HepG2 (cell line): Measurements from ENCODE around the gene PLVAP. TPM values are rescaled to one million over a fixed set of nuclear protein-coding genes. Genes with fewer than 3 reads are reported as not detected.
A peak's percentile ranks its signal among the peaks of the same experiment; 100 is the strongest.

ENCODE experiments used
- BRD4 ChIP-seq: sonication (generic); formaldehyde crosslinking; IDR thresholded peaks from 2 replicates; pipeline ENCODE4 v1.4.0; 2020; ENCODE audit warnings: missing genetic modification reagents
- HIVEP1 ChIP-seq: sonication (generic); formaldehyde crosslinking; IDR thresholded peaks from 2 replicates; pipeline ENCODE4 v1.4.0; 2020; ENCODE audit warnings: mild to moderate bottlenecking, missing genetic modification reagents
- MATR3 ChIP-seq: sonication (generic); formaldehyde crosslinking; IDR thresholded peaks from 2 replicates; pipeline ENCODE4 v1.4.0; 2020; ENCODE audit warnings: missing genetic modification reagents
- MBNL3 ChIP-seq: fragments of 250-450 bp; sonication (Bioruptor Pico); conservative IDR thresholded peaks from 2 replicates; pipeline ENCODE4 v1.8.0; 2022; ENCODE audit warnings: mild to moderate bottlenecking, inconsistent platforms
- MIER3 ChIP-seq: IDR thresholded peaks from 2 replicates; pipeline ENCODE4 v1.6.1; 2016; ENCODE audit warnings: missing compliant biosample characterization, borderline replicate concordance
- PBX2 ChIP-seq: IDR thresholded peaks from 2 replicates; pipeline ENCODE4 v1.6.1; 2016; ENCODE audit warnings: control low read depth
- POGZ ChIP-seq: sonication (generic); formaldehyde crosslinking; IDR thresholded peaks from 2 replicates; pipeline ENCODE4 v1.4.0; 2020; ENCODE audit warnings: mild to moderate bottlenecking, missing genetic modification reagents
- POLR2A ChIP-seq, 2 experiments: IDR thresholded peaks; 2 replicates each; pipeline ENCODE4 v1.6.1; 2011; ENCODE audit warnings: low read depth in 2 of 2, low read length in 2 of 2, mild to moderate bottlenecking in 1 of 2, moderate library complexity in 1 of 2; ENCODE audit not compliant: insufficient read depth in 1 of 2
- RXRB ChIP-seq: IDR thresholded peaks from 2 replicates; pipeline ENCODE4 v1.6.1; 2016; ENCODE audit warnings: borderline replicate concordance, missing genetic modification reagents, missing compliant biosample characterization
- STAT5B ChIP-seq: sonication (generic); formaldehyde crosslinking; IDR thresholded peaks from 2 replicates; pipeline ENCODE4 v1.4.0; 2020; ENCODE audit warnings: missing genetic modification reagents
- TCF7 ChIP-seq: sonication (generic); IDR thresholded peaks from 2 replicates; pipeline ENCODE4 v1.6.1; 2016; ENCODE audit warnings: antibody characterized with exemption, low read depth
- USF2 ChIP-seq, 2 experiments: sonication (generic) in 1 of 2; formaldehyde crosslinking in 1 of 2; IDR thresholded peaks; 2 replicates each; pipeline versions ENCODE4 v1.5.1 to v1.6.1; 2011 to 2020; ENCODE audit warnings: borderline replicate concordance in 1 of 2, low read depth in 1 of 2, low read length in 1 of 2, mild to moderate bottlenecking in 1 of 2, missing genetic modification reagents in 1 of 2, moderate library complexity in 1 of 2
- ZBTB34 ChIP-seq: sonication (generic); formaldehyde crosslinking; IDR thresholded peaks from 2 replicates; pipeline ENCODE4 v1.8.0; 2022; ENCODE audit warnings: mild to moderate bottlenecking, missing genetic modification reagents
- ZFP36 ChIP-seq: fragments of 150-350 bp; IDR thresholded peaks from 2 replicates; pipeline ENCODE4 v1.6.1; 2018; ENCODE audit warnings: borderline replicate concordance, low read length, low read depth; ENCODE audit not compliant: partially characterized antibody
- ZKSCAN5 ChIP-seq: sonication (generic); formaldehyde crosslinking; IDR thresholded peaks from 2 replicates; pipeline ENCODE4 v1.5.1; 2020; ENCODE audit warnings: mild to moderate bottlenecking, missing genetic modification reagents
- ZNF431 ChIP-seq: sonication (generic); formaldehyde crosslinking; IDR thresholded peaks from 2 replicates; pipeline ENCODE4 v1.9.0; 2022; ENCODE audit warnings: missing genetic modification reagents, low read depth, mild to moderate bottlenecking, borderline replicate concordance
- ZNF597 ChIP-seq: sonication (generic); formaldehyde crosslinking; IDR thresholded peaks from 2 replicates; pipeline ENCODE4 v1.5.0; 2020; ENCODE audit warnings: missing genetic modification reagents
- ZNF670 ChIP-seq: sonication (generic); formaldehyde crosslinking; IDR thresholded peaks from 2 replicates; pipeline ENCODE4 v1.8.0; 2022; ENCODE audit warnings: mild to moderate bottlenecking, missing genetic modification reagents, borderline replicate concordance
- ZNF691 ChIP-seq: sonication (generic); formaldehyde crosslinking; IDR thresholded peaks from 2 replicates; pipeline ENCODE4 v1.4.0; 2020; ENCODE audit warnings: missing genetic modification reagents, low read depth, mild to moderate bottlenecking, borderline replicate concordance
- ZNF850 ChIP-seq: sonication (generic); formaldehyde crosslinking; conservative IDR thresholded peaks from 2 replicates; pipeline ENCODE4 v1.9.0; 2021; ENCODE audit warnings: mild to moderate bottlenecking, missing genetic modification reagents
- ZNF878 ChIP-seq: sonication (generic); formaldehyde crosslinking; IDR thresholded peaks from 2 replicates; pipeline ENCODE4 v1.8.1; 2023; ENCODE audit warnings: mild to moderate bottlenecking, missing genetic modification reagents, moderate library complexity
- ZSCAN25 ChIP-seq: sonication (generic); formaldehyde crosslinking; IDR thresholded peaks from 2 replicates; pipeline ENCODE4 v1.8.0; 2022; ENCODE audit warnings: mild to moderate bottlenecking, missing genetic modification reagents
- polyA plus RNA-seq, 8 experiments: library from polyadenylated mRNA; depleted of rRNA in 3 of 8; stranded (reverse) in 7 of 8; unstranded in 1 of 8; fragments of >200 nt; fragmentation: Illumina TruSeq in 4 of 8; extraction: Trizol in 4 of 8; gene quantifications; 2 replicates each; pipeline versions ENCODE4 v1.2.1 to v1.2.3, GENCODE V29; 2011 to 2016; ENCODE audit warnings: low read depth in 4 of 8, missing spikeins in 1 of 8, mixed read lengths in 1 of 8; ENCODE audit not compliant: insufficient read depth in 1 of 8
- total RNA-seq, 5 experiments: library from RNA; depleted of rRNA; stranded (reverse); fragments of >200 nt; fragmentation: Illumina TruSeq; extraction: Trizol; gene quantifications; 2 replicates each; pipeline ENCODE4 v1.2.3, GENCODE V29; 2016; ENCODE audit warnings: low read depth in 1 of 5

The PLVAP gene
- total and polyA plus RNA-seq, 2 of the 13 experiments (the other 11 are each of a cell fraction or from before 2014, with no cell fraction given) = 0.26 TPM; not detected in 1

GRCh38 chr19:17390665-17391370 is 13.7 kb upstream of the PLVAP start (continued):
- no peak for TF ChIP-seq ZNF597
- TF ChIP-seq ZNF431 = no peak
- peak; percentile 62 for TF ChIP-seq POGZ
- TF ChIP-seq TCF7 = no peak
- no peak for TF ChIP-seq STAT5B (CRISPR knock-in tag)
- TF ChIP-seq HIVEP1 (CRISPR knock-in tag) = no peak
- TF ChIP-seq ZSCAN25 (CRISPR knock-in tag) = no peak
- TF ChIP-seq ZKSCAN5 (CRISPR knock-in tag) = no peak
- no peak for TF ChIP-seq RXRB (CRISPR knock-in tag)
- TF ChIP-seq POLR2A (IDR thresholded peaks at IDR 0.05; ENCODE audit: insufficient read depth in 1 of 2, low read depth in 2 of 2, low read length in 2 of 2) = no peak
- no peak for TF ChIP-seq MIER3 (CRISPR knock-in tag)
- no peak for TF ChIP-seq BRD4 (CRISPR knock-in tag)
- TF ChIP-seq ZNF670 (CRISPR knock-in tag) = no peak
- TF ChIP-seq ZBTB34 (CRISPR knock-in tag) = no peak
- no peak for TF ChIP-seq ZFP36
- no peak for TF ChIP-seq PBX2
- TF ChIP-seq ZNF691 = no peak
- TF ChIP-seq USF2 (IDR thresholded peaks at IDR 0.05; ENCODE audit: low read depth, low read length) = no peak
- TF ChIP-seq USF2 (CRISPR knock-in tag; IDR thresholded peaks at IDR 0.05; ENCODE audit: borderline replicate concordance) = no peak
- TF ChIP-seq MBNL3 = no peak
- TF ChIP-seq MATR3 (CRISPR knock-in tag) = no peak
- no peak for TF ChIP-seq ZNF878 (CRISPR knock-in tag)
- TF ChIP-seq ZNF850 (CRISPR knock-in tag) = no peak
